ENCODE data around the gene RANBP1.

RANBP1 gene

GRCh38 chr22:20084547-20085413 is 31.1 kb upstream of the RANBP1 start:
- no peak for TF ChIP-seq GATA3 (IDR thresholded peaks at IDR 0.05; ENCODE audit: low read depth, low read length)
- TF ChIP-seq GATA2 (IDR thresholded peaks at IDR 0.05; ENCODE audit: low read depth, low read length): no peak

GRCh38 chr22:20085651-20086050 is 30.3 kb upstream of the RANBP1 start:
- no peak for TF ChIP-seq GATA3 (IDR thresholded peaks at IDR 0.05; ENCODE audit: low read depth, low read length)
- TF ChIP-seq GATA2 (IDR thresholded peaks at IDR 0.05; ENCODE audit: low read depth, low read length): no peak

GRCh38 chr22:20086101-20086599 is 29.8 kb upstream of the RANBP1 start:
- TF ChIP-seq GATA3 (IDR thresholded peaks at IDR 0.05; ENCODE audit: low read depth, low read length): no peak
- no peak for TF ChIP-seq GATA2 (IDR thresholded peaks at IDR 0.05; ENCODE audit: low read depth, low read length)

DNA sequence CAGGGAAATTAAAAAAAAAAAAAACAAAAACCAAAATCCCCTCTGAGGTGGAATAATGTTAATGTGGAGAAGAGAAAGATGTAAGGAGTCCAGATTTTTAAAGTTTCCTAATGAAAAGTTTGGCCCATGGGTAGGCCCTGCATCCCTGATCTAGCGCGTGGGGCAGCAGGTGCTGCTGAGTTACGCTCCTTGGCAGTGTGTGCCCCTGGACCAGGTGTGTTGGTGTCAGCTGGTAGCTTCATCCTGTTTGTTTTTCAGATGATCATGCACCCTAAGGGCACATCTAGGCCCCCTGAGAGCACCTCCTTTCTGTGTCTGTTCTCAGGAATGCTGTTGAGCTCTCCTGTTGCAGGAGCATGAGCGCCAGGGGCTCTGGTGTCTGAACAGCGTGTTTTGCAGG is 29.1 kb upstream of the RANBP1 start:
- TF ChIP-seq GATA3 (IDR thresholded peaks at IDR 0.05; ENCODE audit: low read depth, low read length) (no peak), GATA2 (IDR thresholded peaks at IDR 0.05; ENCODE audit: low read depth, low read length) (no peak)

DNA sequence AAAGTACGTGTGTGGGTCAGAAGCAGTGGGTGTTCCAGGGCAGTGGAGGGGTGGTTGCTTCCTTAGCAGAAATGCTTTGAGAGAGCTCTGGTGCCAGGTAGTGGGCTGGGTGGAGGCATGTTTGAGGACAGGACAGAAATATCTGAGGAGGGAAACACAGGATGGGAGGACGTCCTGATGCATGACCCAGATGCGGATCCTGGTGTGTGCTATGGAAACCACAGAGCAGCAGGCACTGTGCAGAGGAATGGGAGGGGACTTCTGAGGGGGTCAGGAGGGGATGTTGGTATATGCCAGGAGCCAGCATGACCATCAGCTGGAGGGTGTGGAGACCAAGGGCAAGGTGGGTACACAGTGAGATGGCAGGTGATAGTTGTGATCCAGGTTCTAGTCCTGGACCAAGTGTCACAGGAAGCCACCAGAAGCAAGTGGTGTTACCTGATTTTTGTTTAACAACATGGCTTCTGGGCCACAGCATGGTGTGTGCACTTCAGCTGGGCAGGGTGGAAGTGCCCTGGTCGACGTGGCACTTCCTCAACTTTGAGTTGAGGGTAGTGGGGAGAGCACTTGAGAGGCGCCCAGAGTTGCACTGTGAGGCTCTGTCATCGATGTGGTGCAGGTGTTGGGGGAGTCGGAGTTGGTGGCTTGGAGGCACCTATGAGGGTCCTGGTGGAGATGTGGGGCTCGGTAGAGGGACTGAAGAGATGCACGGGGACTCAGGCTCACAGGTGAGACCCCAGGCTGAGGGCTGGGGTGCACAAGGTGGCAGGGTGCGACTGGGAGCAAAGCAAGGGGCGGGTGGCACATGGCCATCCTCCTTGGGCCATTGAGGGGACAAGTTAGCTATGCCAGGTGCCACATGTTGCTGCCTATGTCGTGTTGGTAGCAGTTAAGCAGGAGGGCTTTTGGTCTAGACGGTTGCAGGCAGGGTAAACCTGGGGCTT is 28.3 kb upstream of the RANBP1 start:
- TF ChIP-seq GATA2 (IDR thresholded peaks at IDR 0.05; ENCODE audit: low read depth, low read length) (no peak), GATA3 (IDR thresholded peaks at IDR 0.05; ENCODE audit: low read depth, low read length) (no peak)

GRCh38 chr22:20088263-20088648 is 27.6 kb upstream of the RANBP1 start:
- no peak for TF ChIP-seq GATA3 (IDR thresholded peaks at IDR 0.05; ENCODE audit: low read depth, low read length)
- TF ChIP-seq GATA2 (IDR thresholded peaks at IDR 0.05; ENCODE audit: low read depth, low read length): no peak

DNA sequence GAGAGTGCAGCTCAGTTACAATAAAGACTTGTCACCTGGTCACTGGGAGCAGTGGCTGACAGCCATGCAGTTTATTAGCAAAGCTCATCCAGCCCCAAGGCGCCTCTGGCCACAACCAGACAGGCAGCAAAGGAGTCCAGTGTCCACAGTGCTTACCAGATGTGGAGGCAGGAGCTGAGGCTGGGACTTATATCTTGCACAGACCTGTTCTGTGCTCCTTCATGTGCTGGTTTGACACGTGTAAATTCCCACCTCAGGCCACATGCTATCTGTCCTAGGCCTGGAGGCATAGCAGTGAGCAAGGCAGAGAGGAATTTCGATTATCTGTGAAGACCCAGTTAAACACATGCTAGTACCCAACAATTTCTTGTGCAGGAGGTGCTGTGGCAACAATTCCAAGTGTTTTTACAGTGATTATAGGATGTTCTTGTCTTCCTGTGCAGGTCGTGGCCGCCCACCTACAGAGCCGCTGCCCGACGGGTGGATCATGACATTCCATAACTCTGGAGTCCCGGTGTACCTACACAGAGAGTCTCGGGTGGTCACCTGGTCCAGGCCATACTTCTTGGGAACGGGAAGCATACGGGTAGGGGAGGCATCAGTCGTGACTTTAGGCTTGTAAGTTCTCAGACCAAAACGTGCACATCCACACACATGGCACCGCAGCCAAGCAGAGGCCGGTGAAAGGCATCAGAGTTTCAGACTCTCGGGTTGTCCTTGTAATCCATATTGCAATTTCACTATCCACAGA is 26.5 kb upstream of the RANBP1 start:
- no peak for TF ChIP-seq GATA2 (IDR thresholded peaks at IDR 0.05; ENCODE audit: low read depth, low read length)

DNA sequence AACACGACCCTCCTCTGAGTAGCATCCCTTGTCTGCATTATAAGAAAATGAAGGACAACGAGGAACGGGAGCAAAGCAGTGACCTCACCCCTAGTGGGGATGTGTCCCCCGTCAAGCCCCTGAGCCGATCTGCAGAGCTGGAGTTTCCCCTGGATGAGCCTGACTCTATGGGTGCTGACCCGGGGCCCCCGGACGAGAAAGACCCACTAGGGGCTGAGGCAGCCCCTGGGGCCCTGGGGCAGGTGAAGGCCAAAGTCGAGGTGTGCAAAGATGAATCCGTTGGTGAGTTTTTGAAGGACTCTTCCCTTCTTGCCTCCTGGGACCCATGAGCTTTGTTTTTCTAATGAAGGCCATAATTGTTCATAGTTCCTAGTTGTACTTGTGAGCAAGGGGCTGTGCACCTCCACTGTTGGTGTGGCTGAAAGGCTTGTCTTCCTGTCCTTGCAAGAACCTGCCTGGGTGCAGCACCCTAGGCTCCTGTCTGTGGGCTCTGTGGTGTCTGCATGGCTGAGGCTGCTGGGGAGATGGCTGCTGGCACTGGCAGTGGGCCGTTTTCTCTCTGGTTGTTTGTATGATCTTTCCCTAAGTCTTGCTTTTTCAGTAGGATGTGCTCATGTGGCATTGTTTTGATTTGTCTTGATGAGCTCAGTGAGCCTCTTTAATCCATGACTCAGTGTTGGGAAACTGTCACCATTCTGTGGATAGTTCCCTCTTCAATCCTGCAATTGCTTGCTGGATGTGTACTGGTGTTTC is 25.8 kb upstream of the RANBP1 start:
- TF ChIP-seq GATA3 (IDR thresholded peaks at IDR 0.05; ENCODE audit: low read depth, low read length) (no peak), GATA2 (IDR thresholded peaks at IDR 0.05; ENCODE audit: low read depth, low read length) (no peak)

DNA sequence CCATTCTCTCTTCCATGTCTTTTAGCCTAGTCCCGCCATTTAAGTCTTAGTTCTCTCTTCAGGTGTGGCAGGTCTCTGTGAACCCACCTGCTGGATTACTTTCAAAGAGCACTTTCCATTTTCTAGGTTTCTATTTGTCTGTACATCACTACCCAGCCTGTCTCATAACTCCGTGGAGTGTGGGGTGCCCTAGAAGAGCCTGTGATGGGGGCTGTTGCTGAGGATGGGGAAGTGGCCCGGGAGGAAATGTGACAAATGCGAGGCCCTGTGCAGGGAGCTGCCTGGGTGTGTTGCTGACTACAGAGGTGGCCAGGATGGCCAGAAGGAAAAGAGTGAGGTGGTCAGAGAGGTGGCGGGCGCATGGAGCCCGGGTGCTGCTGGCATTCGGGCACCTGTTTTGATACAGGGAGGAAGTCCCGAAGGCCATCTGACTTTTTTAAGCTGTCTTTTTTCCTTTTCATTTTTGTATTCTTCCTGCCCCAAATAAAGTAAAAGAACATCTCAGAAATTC is 25.1 kb upstream of the RANBP1 start:
- TF ChIP-seq GATA3 (IDR thresholded peaks at IDR 0.05; ENCODE audit: low read depth, low read length): no peak
- TF ChIP-seq GATA2 (IDR thresholded peaks at IDR 0.05; ENCODE audit: low read depth, low read length): no peak

DNA sequence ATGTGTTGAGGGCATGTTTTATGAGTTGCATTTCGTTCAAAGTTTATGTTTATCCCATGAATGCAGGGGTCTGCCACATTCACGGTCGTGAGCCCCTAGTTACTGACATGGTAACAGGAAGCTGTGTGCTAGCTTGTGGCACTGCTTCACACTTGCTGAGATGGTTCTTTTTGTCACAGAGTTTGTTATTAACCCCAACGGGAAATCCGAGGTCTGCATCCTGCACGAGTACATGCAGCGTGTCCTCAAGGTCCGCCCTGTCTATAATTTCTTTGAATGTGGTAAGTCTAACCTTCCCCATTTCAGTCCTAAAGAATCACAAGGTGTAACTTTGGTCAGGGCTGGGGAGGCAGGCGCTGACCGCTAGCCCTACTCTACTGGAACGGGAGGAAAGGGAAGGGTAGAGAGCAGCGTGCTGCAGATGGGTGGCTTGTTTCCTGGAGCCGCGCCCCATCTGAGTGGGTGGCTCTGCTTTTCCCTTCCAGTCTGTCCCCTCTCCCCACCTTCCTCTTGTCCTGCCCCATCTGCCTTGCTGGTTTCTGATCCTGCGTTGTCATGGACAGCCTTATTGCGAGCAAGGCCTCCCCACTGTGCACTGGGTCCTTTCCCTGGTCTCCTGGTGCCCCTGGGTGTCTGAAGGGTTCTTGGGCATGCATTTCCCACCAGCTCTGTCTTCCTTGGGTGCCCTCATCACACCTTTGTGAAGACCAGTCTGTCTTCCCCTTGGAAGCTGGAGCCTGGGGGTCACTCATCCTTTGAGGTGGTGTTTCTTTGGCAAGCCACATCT is 24.0 kb upstream of the RANBP1 start:
- TF ChIP-seq GATA2 (IDR thresholded peaks at IDR 0.05; ENCODE audit: low read depth, low read length): no peak
- TF ChIP-seq GATA3 (IDR thresholded peaks at IDR 0.05; ENCODE audit: low read depth, low read length): no peak

GRCh38 chr22:20092477-20092854 is 23.4 kb upstream of the RANBP1 start:
- no peak for TF ChIP-seq GATA3 (IDR thresholded peaks at IDR 0.05; ENCODE audit: low read depth, low read length)
- no peak for TF ChIP-seq GATA2 (IDR thresholded peaks at IDR 0.05; ENCODE audit: low read depth, low read length)

DNA sequence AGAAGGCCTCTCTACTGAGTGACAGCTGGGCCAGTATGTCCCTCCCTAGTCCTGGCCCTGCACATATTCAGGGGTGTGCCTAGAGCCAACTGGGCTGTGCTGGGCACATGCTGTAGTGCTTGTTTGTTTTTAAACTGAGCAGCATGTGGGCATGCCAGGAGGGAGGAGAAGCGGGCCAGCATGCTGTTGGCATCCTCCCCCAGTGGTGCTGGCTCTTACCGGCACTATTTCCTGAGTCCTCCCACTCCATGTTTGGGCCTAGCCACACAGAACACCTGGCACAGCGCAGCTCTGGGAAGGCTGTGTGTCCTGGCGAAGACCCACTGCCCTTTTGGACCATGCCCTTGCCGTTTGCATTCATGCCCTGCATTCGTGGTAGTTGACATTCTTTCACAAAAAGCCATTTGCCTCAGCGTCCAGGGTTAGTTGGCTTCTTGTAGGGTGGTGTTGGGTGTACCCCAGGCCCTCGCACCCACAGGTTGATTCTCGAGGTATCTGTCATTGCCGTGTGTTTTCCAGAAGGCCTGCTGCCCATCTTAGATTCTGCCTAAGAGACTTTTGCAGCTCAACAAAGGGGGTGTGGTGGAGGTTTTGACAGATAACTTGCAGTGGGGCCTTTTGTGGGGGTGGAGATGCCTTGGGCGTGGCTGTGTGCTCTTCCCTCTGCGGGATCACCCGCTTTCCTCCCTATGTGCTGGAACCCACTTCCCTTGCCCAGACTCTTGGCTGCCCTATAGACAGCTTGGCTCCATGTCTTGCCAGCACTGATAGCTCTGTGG is 22.3 kb upstream of the RANBP1 start:
- TF ChIP-seq GATA2 (IDR thresholded peaks at IDR 0.05; ENCODE audit: low read depth, low read length) (no peak), GATA3 (IDR thresholded peaks at IDR 0.05; ENCODE audit: low read depth, low read length) (no peak)

Data from SH-SY5Y (cell line).